ENCODE data around the gene OSER1. TPM values are rescaled to one million over a fixed set of nuclear protein-coding genes. Genes with fewer than 3 reads are reported as not detected.
A peak's percentile ranks its signal among the peaks of the same experiment; 100 is the strongest.

Gene OSER1
- total RNA-seq, 1 experiment from 2014 or later = 50.5 TPM

- TF ChIP-seq CTCF (conservative IDR thresholded peaks at IDR 0.05; ENCODE audit: low read depth, low read length) (no peak), EZH2 (IDR thresholded peaks at IDR 0.05; ENCODE audit: borderline replicate concordance, low read depth, low read length, poor library complexity, severe bottlenecking) (no peak)
- Histone ChIP-seq H3K36me3 (ENCODE audit: insufficient read depth, low read length, poor library complexity, severe bottlenecking) (peaks cover 15% of the 10 kb centered on the region), H3K27ac (ENCODE audit: low read depth, low read length, poor library complexity, severe bottlenecking) (peak overlapping the region; percentile 94), H3K27me3 (replicated peaks; ENCODE audit: insufficient read depth, low read depth, low read length, poor library complexity) (no peaks in the 10 kb centered on the region), H3K9me3 (ENCODE audit: low read depth, low read length, poor library complexity, severe bottlenecking) (no peaks in the 10 kb centered on the region), H3K4me1 (ENCODE audit: insufficient read depth, low read length, poor library complexity, severe bottlenecking) (peaks cover 20% of the 10 kb centered on the region), H3K4me3 (ENCODE audit: low read depth, low read length, poor library complexity, severe bottlenecking) (peak overlapping the region; percentile 95)
- TSS peak; percentile 42 for BruUV-seq (replicated peaks)
- POLR2A ChIA-PET (ENCODE audit: low non-redundant PET) = no interaction called here
- intact Hi-C loops (cut with micrococcal nuclease; ENCODE audit: unreplicated experiment) = loop anchor here (10.0 kb wide), 1 partner anchor 525 kb away; no protein-coding TSS in a partner anchor
- CTCF ChIA-PET = interaction anchor here (0.8 kb wide), 1 partner anchor 20 kb away, joined by 3 read pairs; no protein-coding TSS in a partner anchor
- DNase-seq (ENCODE audit: low spot score) = peak; percentile 27
These were observed 725 bp downstream of the OSER1 start for GRCh38 chr20:44209686-44210405.

- Histone ChIP-seq H3K4me3 (ENCODE audit: low read depth, low read length, poor library complexity, severe bottlenecking) (peak overlapping the region; percentile 95), H3K4me1 (ENCODE audit: insufficient read depth, low read length, poor library complexity, severe bottlenecking) (peaks cover 28% of the 10 kb centered on the region), H3K27ac (ENCODE audit: low read depth, low read length, poor library complexity, severe bottlenecking) (peak overlapping the region; percentile 94), H3K27me3 (replicated peaks; ENCODE audit: insufficient read depth, low read depth, low read length, poor library complexity) (no peaks in the 10 kb centered on the region), H3K9me3 (ENCODE audit: low read depth, low read length, poor library complexity, severe bottlenecking) (no peaks in the 10 kb centered on the region), H3K36me3 (ENCODE audit: insufficient read depth, low read length, poor library complexity, severe bottlenecking) (peaks cover 17% of the 10 kb centered on the region)
- no peak for DNase-seq (ENCODE audit: low spot score)
- POLR2A ChIA-PET (ENCODE audit: low non-redundant PET) = no interaction called here
- intact Hi-C loops (cut with micrococcal nuclease; ENCODE audit: unreplicated experiment) = no loop called here
- CTCF ChIA-PET = no interaction called here
- no TSS peak for BruUV-seq (replicated peaks)
- TF ChIP-seq CTCF (conservative IDR thresholded peaks at IDR 0.05; ENCODE audit: low read depth, low read length) = no peak
These were observed 1.8 kb downstream of the OSER1 start for GRCh38 chr20:44208770-44209169.

- TF ChIP-seq EZH2 (IDR thresholded peaks at IDR 0.05; ENCODE audit: borderline replicate concordance, low read depth, low read length, poor library complexity, severe bottlenecking) (no peak), CTCF (conservative IDR thresholded peaks at IDR 0.05; ENCODE audit: low read depth, low read length) (no peak)
- BruUV-seq (replicated peaks) = no TSS peak
- H3K27ac ChIP-seq (ENCODE audit: low read depth, low read length, poor library complexity, severe bottlenecking) = no peak overlapping the region
- H3K27me3 ChIP-seq (replicated peaks; ENCODE audit: insufficient read depth, low read depth, low read length, poor library complexity) = no peaks in the 10 kb centered on the region
- intact Hi-C loops (cut with micrococcal nuclease; ENCODE audit: unreplicated experiment) = no loop called here
- peaks cover 21% of the 10 kb centered on the region for H3K36me3 ChIP-seq (ENCODE audit: insufficient read depth, low read length, poor library complexity, severe bottlenecking)
- CTCF ChIA-PET = no interaction called here
- POLR2A ChIA-PET (ENCODE audit: low non-redundant PET) = no interaction called here
- H3K9me3 ChIP-seq (ENCODE audit: low read depth, low read length, poor library complexity, severe bottlenecking) = no peaks in the 10 kb centered on the region
- H3K4me3 ChIP-seq (ENCODE audit: low read depth, low read length, poor library complexity, severe bottlenecking) = peak overlapping the region; percentile 95
- no peak for DNase-seq (ENCODE audit: low spot score)
- peaks cover 29% of the 10 kb centered on the region for H3K4me1 ChIP-seq (ENCODE audit: insufficient read depth, low read length, poor library complexity, severe bottlenecking)
These were observed 2.4 kb downstream of the OSER1 start for GRCh38 chr20:44208165-44208564.

Data from A673 (cell line).